ENCODE measurements around the gene RNF44.

Gene RNF44

GRCh38 chr5:176531902-176532493 lies 5.2 kb downstream of the RNF44 start:
- TF ChIP-seq CTCF (conservative IDR thresholded peaks at IDR 0.05; ENCODE audit: low read depth, low read length) = no peak
- H3K4me3 ChIP-seq (ENCODE audit: low read length) = no peak overlapping the region
- DNase-seq (ENCODE audit: low read depth) = no peak

DNA sequence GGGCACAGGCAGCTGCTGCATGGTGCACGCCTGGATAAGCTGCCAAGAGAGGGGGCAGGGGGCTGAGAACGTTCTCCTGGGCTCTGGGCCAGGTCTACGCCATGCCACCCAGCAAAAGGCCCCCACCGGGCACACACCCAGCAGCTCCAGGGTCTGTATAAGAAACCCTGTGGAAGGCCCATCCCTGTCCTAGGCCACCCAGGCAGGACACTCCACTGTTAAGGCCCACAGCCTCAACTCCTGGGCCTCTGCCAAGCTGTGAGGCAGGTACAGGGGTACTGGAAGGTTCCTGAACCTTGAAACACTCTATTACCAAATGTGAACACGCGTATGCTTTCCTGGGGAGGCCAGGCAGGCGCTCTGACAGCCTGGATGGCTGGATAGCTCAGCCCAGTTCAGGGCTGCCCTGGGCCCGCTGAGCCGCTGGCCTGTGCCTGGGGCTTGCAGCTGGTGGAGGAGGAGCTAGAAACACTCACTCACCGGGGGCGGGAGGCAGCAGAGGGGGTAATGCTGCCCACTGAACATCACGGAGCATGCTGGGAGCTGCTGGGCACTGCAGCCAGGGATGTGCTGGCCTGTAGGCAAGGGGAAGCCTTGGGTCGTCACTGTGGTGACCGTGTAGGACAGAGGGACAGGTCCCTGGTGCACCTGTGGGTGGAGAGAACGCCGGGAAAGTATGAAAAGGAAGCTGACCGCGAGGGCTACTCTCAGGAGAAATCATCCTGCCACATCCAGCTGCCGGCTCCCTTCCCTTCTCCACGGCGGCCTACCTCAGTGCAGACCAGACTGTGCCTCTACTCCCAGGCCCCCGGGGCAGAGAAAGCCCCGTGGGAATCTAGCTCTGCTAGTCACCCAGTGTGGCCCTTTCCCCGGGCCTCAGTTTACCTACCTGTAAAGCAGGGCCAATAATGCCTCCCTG lies 6.0 kb downstream of the RNF44 start:
- no peak overlapping the region for H3K4me3 ChIP-seq (ENCODE audit: low read length)
- DNase-seq (ENCODE audit: low read depth) = no peak
- TF ChIP-seq CTCF (conservative IDR thresholded peaks at IDR 0.05; ENCODE audit: low read depth, low read length) = no peak

GRCh38 chr5:176530393-176530982 lies 6.7 kb downstream of the RNF44 start:
- H3K4me3 ChIP-seq (ENCODE audit: low read length) = no peak overlapping the region
- no peak for DNase-seq (ENCODE audit: low read depth)

GRCh38 chr5:176529741-176530141 lies 7.5 kb downstream of the RNF44 start:
- DNase-seq (ENCODE audit: low read depth) = no peak
- H3K4me3 ChIP-seq (ENCODE audit: low read length) = no peak overlapping the region
- no peak for TF ChIP-seq CTCF (conservative IDR thresholded peaks at IDR 0.05; ENCODE audit: low read depth, low read length)

More at GRCh38 chr5:176530393-176530982, 6.7 kb downstream of the RNF44 start:
- no peak for TF ChIP-seq CTCF (conservative IDR thresholded peaks at IDR 0.05; ENCODE audit: low read depth, low read length)

DNA sequence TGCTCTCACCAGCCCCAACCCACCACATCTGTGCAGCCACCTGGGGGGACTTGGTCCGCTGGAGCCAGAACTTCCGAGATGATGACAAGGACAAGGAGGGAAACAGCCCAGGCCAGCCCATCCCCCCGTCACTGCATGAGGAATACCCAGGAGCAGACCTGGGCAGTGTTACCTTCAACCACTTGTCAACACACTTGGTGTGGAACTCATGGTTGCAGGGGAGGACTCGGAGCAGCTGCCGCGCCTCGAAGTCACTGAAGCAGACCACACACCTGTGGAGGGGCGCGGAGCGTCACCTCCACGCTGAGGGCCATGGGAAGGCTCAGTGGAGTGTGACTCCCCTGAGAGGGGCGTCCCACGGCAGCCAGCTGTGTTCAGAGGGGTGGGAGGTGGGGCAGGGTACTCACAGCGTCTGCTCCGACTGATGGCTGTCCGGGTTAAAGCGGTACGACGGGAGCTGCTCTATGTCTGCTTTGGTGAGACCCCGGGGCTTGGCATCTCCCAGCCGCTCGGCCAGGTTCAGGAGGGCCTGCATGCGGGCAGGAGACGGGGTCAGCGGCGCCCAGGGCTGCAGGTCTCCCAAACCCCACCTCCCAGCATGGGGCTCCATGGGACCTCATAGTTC lies 8.0 kb downstream of the RNF44 start:
- no peak for TF ChIP-seq CTCF (conservative IDR thresholded peaks at IDR 0.05; ENCODE audit: low read depth, low read length)
- DNase-seq (ENCODE audit: low read depth) = no peak
- H3K4me3 ChIP-seq (ENCODE audit: low read length) = no peak overlapping the region

DNA sequence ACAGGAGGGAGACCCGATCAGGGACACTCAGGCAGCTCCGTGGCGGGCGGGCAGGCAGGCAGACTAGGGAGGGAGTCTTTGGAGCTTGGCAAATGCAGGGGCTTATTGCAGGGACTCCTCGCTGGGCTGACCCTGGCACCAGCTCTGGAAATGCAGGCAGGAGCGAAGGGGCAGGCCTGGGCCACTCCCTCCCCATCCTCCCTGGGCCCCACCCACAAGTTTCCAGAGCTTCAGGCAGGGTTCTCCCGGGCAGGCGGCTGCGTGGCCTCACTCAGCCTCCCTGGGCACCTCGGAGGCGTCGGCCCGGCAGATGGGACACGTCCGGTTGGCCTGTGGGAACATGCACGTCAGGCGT lies 8.5 kb downstream of the RNF44 start:
- TF ChIP-seq CTCF (conservative IDR thresholded peaks at IDR 0.05; ENCODE audit: low read depth, low read length) = no peak
- H3K4me3 ChIP-seq (ENCODE audit: low read length) = no peak overlapping the region
- no peak for DNase-seq (ENCODE audit: low read depth)
